ENCODE results near the gene PCLAF.
"Not testable (repeated sequence)": the region's sequence is repeated elsewhere in the genome, so short reads cannot be mapped to it uniquely, and the experiment has no call there.

PCLAF gene

GRCh38 chr15:64381000-64381751 is at the start of gene PCLAF:
Gene PCLAF, minus strand, starts transcription at chr15:64381441. Its CDS starts 70 bp downstream, at chr15:64381371.
- in situ Hi-C loops (cut with HindIII; ENCODE audit: low sequenced_read_pairs), result no loop called here

- in situ Hi-C loops (cut with HindIII; ENCODE audit: low sequenced_read_pairs), result loop anchor here (25.0 kb wide), 1 partner anchor 257 kb away; no protein-coding TSS in a partner anchor
These were observed 48.9 kb upstream of the PCLAF start for GRCh38 chr15:64430000-64430735.

- in situ Hi-C loops (cut with HindIII; ENCODE audit: low sequenced_read_pairs), result loop anchor here (25.0 kb wide), 1 partner anchor 258 kb away; no protein-coding TSS in a partner anchor
These were observed 48.2 kb upstream of the PCLAF start for GRCh38 chr15:64429448-64429847.

- in situ Hi-C loops (cut with HindIII; ENCODE audit: low sequenced_read_pairs), result loop anchor here (25.0 kb wide), 1 partner anchor 260 kb away; no protein-coding TSS in a partner anchor
These were observed 45.7 kb upstream of the PCLAF start for GRCh38 chr15:64426845-64427465.

- in situ Hi-C loops (cut with HindIII; ENCODE audit: low sequenced_read_pairs), result loop anchor here (25.0 kb wide), 1 partner anchor 262 kb away; no protein-coding TSS in a partner anchor
These were observed 44.0 kb upstream of the PCLAF start for GRCh38 chr15:64425221-64425620.

GRCh38 chr15:64423970-64424369 is 42.7 kb upstream of the PCLAF start:
- in situ Hi-C loops (cut with HindIII; ENCODE audit: low sequenced_read_pairs), result no loop called here

- in situ Hi-C loops (cut with HindIII; ENCODE audit: low sequenced_read_pairs), result no loop called here
These were observed 41.5 kb upstream of the PCLAF start for GRCh38 chr15:64422697-64423096.

GRCh38 chr15:64412216-64412615 is 31.0 kb upstream of the PCLAF start:
- in situ Hi-C loops (cut with HindIII; ENCODE audit: low sequenced_read_pairs), result no loop called here

GRCh38 chr15:64400583-64400982 is 19.3 kb upstream of the PCLAF start:
- in situ Hi-C loops (cut with HindIII; ENCODE audit: low sequenced_read_pairs), result no loop called here

- in situ Hi-C loops (cut with HindIII; ENCODE audit: low sequenced_read_pairs), result no loop called here
These were observed 17.3 kb upstream of the PCLAF start for GRCh38 chr15:64398575-64398974.

GRCh38 chr15:64396789-64397188 is 15.5 kb upstream of the PCLAF start:
- in situ Hi-C loops (cut with HindIII; ENCODE audit: low sequenced_read_pairs), result no loop called here

- in situ Hi-C loops (cut with HindIII; ENCODE audit: low sequenced_read_pairs), result not testable (repeated sequence)
These were observed 11.2 kb upstream of the PCLAF start for GRCh38 chr15:64392471-64392870.

- in situ Hi-C loops (cut with HindIII; ENCODE audit: low sequenced_read_pairs), result no loop called here
These were observed 7.8 kb upstream of the PCLAF start for GRCh38 chr15:64389036-64389435.

- in situ Hi-C loops (cut with HindIII; ENCODE audit: low sequenced_read_pairs), result no loop called here
These were observed 6.4 kb upstream of the PCLAF start, which contains the start of gene TRIP4 for GRCh38 chr15:64387562-64388168. Gene TRIP4, plus strand, starts transcription at chr15:64387836. Its CDS starts 28 bp downstream, at chr15:64387864.

- in situ Hi-C loops (cut with HindIII; ENCODE audit: low sequenced_read_pairs), result no loop called here
These were observed 5.0 kb upstream of the PCLAF start for GRCh38 chr15:64386291-64386690.

GRCh38 chr15:64383760-64384159 is 2.5 kb upstream of the PCLAF start:
- in situ Hi-C loops (cut with HindIII; ENCODE audit: low sequenced_read_pairs), result no loop called here

- in situ Hi-C loops (cut with HindIII; ENCODE audit: low sequenced_read_pairs), result not testable (repeated sequence)
These were observed 941 bp downstream of the PCLAF start for GRCh38 chr15:64380130-64380870.

GRCh38 chr15:64379216-64379960 is 1.9 kb downstream of the PCLAF start:
- in situ Hi-C loops (cut with HindIII; ENCODE audit: low sequenced_read_pairs), result no loop called here

GRCh38 chr15:64373360-64373759 is 7.9 kb downstream of the PCLAF start:
- in situ Hi-C loops (cut with HindIII; ENCODE audit: low sequenced_read_pairs), result no loop called here

- in situ Hi-C loops (cut with HindIII; ENCODE audit: low sequenced_read_pairs), result not testable (repeated sequence)
These were observed 9.9 kb downstream of the PCLAF start for GRCh38 chr15:64371383-64371782.

Measured in DLD1 (cell line).